ENCODE results near the gene RMI1.
"Not testable (repeated sequence)": the region's sequence is repeated elsewhere in the genome, so short reads cannot be mapped to it uniquely, and the experiment has no call there.

Gene RMI1

GRCh38 chr9:84007662-84008061 lies 27.1 kb downstream of the RMI1 start:
- DNase-seq (ENCODE audit: low read depth in 2 of 2): no peak

GRCh38 chr9:84024041-84024575 lies 43.5 kb downstream of the RMI1 start:
- no peak for DNase-seq (ENCODE audit: low read depth in 2 of 2)

- no peak for DNase-seq (ENCODE audit: low read depth in 2 of 2)
Measured at GRCh38 chr9:84027201-84027600, 46.6 kb downstream of the RMI1 start.

- no peak for DNase-seq (ENCODE audit: low read depth in 2 of 2)
Measured at GRCh38 chr9:84031534-84031933, 50.9 kb downstream of the RMI1 start.

GRCh38 chr9:84041857-84042256 lies 61.3 kb downstream of the RMI1 start:
- not testable (repeated sequence) for DNase-seq (ENCODE audit: low read depth in 2 of 2)

- DNase-seq (ENCODE audit: low read depth in 2 of 2): no peak
Measured at GRCh38 chr9:84045481-84046097, 65.0 kb downstream of the RMI1 start.
